DOHH2 (cell line): ENCODE results near the gene NFKBIE.

ENCODE experiments used
- EZH2phosphoT487 ChIP-seq: fragments of 200-600 bp; sonication (generic); IDR thresholded peaks from 2 replicates; pipeline ENCODE4 v1.6.1; 2017; ENCODE audit warnings: borderline replicate concordance, mild to moderate bottlenecking, antibody characterized with exemption, low read length, moderate library complexity, mixed read lengths
- TF ChIP-seq, protein P1 (sequence below): fragments of 200-600 bp; sonication (generic); IDR thresholded peaks from one replicate; pipeline ENCODE4 v1.5.1; 2014; ENCODE audit warnings: antibody characterized with exemption, mild to moderate bottlenecking, low read depth, low read length; ENCODE audit not compliant: poor library complexity, severe bottlenecking

- TF ChIP-seq, protein P1, sequence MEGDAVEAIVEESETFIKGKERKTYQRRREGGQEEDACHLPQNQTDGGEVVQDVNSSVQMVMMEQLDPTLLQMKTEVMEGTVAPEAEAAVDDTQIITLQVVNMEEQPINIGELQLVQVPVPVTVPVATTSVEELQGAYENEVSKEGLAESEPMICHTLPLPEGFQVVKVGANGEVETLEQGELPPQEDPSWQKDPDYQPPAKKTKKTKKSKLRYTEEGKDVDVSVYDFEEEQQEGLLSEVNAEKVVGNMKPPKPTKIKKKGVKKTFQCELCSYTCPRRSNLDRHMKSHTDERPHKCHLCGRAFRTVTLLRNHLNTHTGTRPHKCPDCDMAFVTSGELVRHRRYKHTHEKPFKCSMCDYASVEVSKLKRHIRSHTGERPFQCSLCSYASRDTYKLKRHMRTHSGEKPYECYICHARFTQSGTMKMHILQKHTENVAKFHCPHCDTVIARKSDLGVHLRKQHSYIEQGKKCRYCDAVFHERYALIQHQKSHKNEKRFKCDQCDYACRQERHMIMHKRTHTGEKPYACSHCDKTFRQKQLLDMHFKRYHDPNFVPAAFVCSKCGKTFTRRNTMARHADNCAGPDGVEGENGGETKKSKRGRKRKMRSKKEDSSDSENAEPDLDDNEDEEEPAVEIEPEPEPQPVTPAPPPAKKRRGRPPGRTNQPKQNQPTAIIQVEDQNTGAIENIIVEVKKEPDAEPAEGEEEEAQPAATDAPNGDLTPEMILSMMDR = no peak
- no peak for TF ChIP-seq EZH2phosphoT487
Measured at GRCh38 chr6:44284867-44285266, 19.5 kb upstream of the NFKBIE start.
